ENCODE data around the gene METTL2B. TPM values are rescaled to one million over a fixed set of nuclear protein-coding genes. Genes with fewer than 3 reads are reported as not detected.

The METTL2B gene
- total and polyA plus RNA-seq, 2 donors (not counting 3 experiments of a cell fraction or from before 2014, with no cell fraction given): 15.9 to 30.0 TPM

DNA sequence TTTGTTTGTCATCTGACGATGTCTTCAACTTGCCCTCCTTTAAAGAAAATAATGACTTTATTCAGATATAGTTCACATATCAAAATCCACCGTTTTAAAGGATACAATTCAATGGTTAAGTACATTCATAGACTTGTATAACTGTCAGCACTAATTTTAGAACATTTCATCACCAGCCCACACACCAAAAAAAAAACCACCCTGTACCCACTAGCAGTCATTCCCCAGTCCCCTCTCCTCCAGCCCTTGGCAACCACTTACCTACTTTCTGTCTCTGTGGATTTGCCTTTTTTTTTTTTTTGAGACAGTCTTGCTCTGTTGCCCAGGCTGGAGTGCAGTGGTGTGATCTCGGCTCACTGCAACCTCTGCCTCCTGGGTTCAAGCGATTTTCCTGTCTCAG, 26.1 kb upstream of the METTL2B start:
- no peak for DNase-seq (ENCODE audit: low read depth, low spot score)
- Histone ChIP-seq H3K79me2 (ENCODE audit: control insufficient read depth, insufficient read depth, low read length) (no peaks in the 10 kb centered on the region), H4K20me1 (replicated peaks; ENCODE audit: control insufficient read depth, extremely low read depth, insufficient read depth, low read length) (no peaks in the 10 kb centered on the region), H3K9me3 (replicated peaks; ENCODE audit: control insufficient read depth, insufficient read depth, low read length) (no peaks in the 10 kb centered on the region), H3K4me1 (ENCODE audit: control insufficient read depth, extremely low read depth, insufficient read depth, low read length) (peaks cover 18% of the 10 kb centered on the region), H3K9me1 (replicated peaks; ENCODE audit: control insufficient read depth, extremely low read depth, insufficient read depth, low read length) (no peaks in the 10 kb centered on the region), H2AFZ (ENCODE audit: low read depth, low read length) (no peak overlapping the region), H3K4me3 (replicated peaks in 1 of 3; ENCODE audit: insufficient read depth in 1 of 3, low read depth in 1 of 3, low read length in 3 of 3) (no peak overlapping the region), H3K27ac (ENCODE audit: insufficient read depth, low read depth, low read length) (no peak overlapping the region), H3K4me2 (ENCODE audit: insufficient read depth, low read length) (no peak overlapping the region), H3K36me3 (ENCODE audit: control insufficient read depth in 2 of 2, extremely low read depth in 1 of 2, insufficient read depth in 2 of 2, low read length in 2 of 2) (no peaks in the 10 kb centered on the region), H3K27me3 (ENCODE audit: control insufficient read depth in 2 of 2, insufficient read depth in 2 of 2, low read length in 2 of 2) (peaks cover 5 to 12% of the 10 kb centered on the region in 2 experiments), H3K9ac (replicated peaks; ENCODE audit: extremely low read depth, insufficient read depth, low read length) (no peak overlapping the region)
- dilution Hi-C loops (cut with MboI; ENCODE audit: extremely low pct_ligation_motif_present, low sequenced_read_pairs): no loop called here
- BruUV-seq (replicated peaks): no TSS peak
- ChIA-PET POLR2A (no interaction called here), CTCF (no interaction called here)
- TF ChIP-seq, protein P1, sequence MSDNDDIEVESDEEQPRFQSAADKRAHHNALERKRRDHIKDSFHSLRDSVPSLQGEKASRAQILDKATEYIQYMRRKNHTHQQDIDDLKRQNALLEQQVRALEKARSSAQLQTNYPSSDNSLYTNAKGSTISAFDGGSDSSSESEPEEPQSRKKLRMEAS (IDR thresholded peaks at IDR 0.05; ENCODE audit: insufficient read depth, insufficient read length): no peak
- TF ChIP-seq GATA2 (IDR thresholded peaks at IDR 0.05; ENCODE audit: insufficient read depth, insufficient read length, low read depth, low read length) (no peak), FOS (IDR thresholded peaks at IDR 0.05; ENCODE audit: borderline replicate concordance, insufficient read depth, low read length) (no peak), MYC (IDR thresholded peaks at IDR 0.05; ENCODE audit: low read depth, low read length) (no peak), POLR2AphosphoS5 (IDR thresholded peaks at IDR 0.05; ENCODE audit: insufficient read depth, low read depth, low read length) (no peak), POLR2A (IDR thresholded peaks at IDR 0.05; ENCODE audit: low read depth, low read length) (no peak)
- no peak for FAIRE-seq
- intact Hi-C loops (cut with micrococcal nuclease): no loop called here

DNA sequence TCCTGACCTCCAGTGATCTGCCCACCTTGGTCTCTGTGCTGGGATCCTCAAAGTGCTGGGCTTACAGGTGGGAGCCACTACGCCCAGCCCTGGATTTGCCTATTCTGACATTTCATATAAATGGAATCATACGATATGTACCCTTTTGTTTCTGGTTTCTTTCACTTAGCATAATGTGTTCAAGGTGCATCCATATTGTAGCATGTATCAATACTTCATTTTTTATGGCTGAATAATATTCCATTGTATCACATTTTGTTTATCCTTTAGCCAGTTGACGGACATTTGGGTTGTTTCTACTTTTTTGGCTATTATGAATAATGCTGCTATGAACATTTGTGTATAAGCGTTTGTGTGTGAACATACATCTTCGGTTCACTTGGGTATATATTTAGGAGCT, 25.6 kb upstream of the METTL2B start:
- FAIRE-seq: no peak
- DNase-seq (ENCODE audit: low read depth, low spot score): no peak
- POLR2A ChIA-PET: no interaction called here
- CTCF ChIA-PET: no interaction called here
- H3K9me3 ChIP-seq (replicated peaks; ENCODE audit: control insufficient read depth, insufficient read depth, low read length): no peaks in the 10 kb centered on the region
- H3K27ac ChIP-seq (ENCODE audit: insufficient read depth, low read depth, low read length): no peak overlapping the region
- no peak overlapping the region for H3K9ac ChIP-seq (replicated peaks; ENCODE audit: extremely low read depth, insufficient read depth, low read length)
- no peaks in the 10 kb centered on the region for H4K20me1 ChIP-seq (replicated peaks; ENCODE audit: control insufficient read depth, extremely low read depth, insufficient read depth, low read length)
- no peaks in the 10 kb centered on the region for H3K36me3 ChIP-seq (ENCODE audit: control insufficient read depth in 2 of 2, extremely low read depth in 1 of 2, insufficient read depth in 2 of 2, low read length in 2 of 2)
- no peaks in the 10 kb centered on the region for H3K9me1 ChIP-seq (replicated peaks; ENCODE audit: control insufficient read depth, extremely low read depth, insufficient read depth, low read length)
- no TSS peak for BruUV-seq (replicated peaks)
- H3K79me2 ChIP-seq (ENCODE audit: control insufficient read depth, insufficient read depth, low read length): peaks cover 2% of the 10 kb centered on the region
- no peak overlapping the region for H2AFZ ChIP-seq (ENCODE audit: low read depth, low read length)
- H3K4me1 ChIP-seq (ENCODE audit: control insufficient read depth, extremely low read depth, insufficient read depth, low read length): peaks cover 19% of the 10 kb centered on the region
- intact Hi-C loops (cut with micrococcal nuclease): no loop called here
- TF ChIP-seq GATA2 (IDR thresholded peaks at IDR 0.05; ENCODE audit: insufficient read depth, insufficient read length, low read depth, low read length) (no peak), MYC (IDR thresholded peaks at IDR 0.05; ENCODE audit: low read depth, low read length) (no peak), FOS (IDR thresholded peaks at IDR 0.05; ENCODE audit: borderline replicate concordance, insufficient read depth, low read length) (no peak), EZH2 (IDR thresholded peaks at IDR 0.05; ENCODE audit: borderline replicate concordance, low read depth, low read length, severe bottlenecking) (no peak), JUN (IDR thresholded peaks at IDR 0.05; ENCODE audit: borderline replicate concordance, insufficient read depth, insufficient read length, low read depth) (no peak)
- dilution Hi-C loops (cut with MboI; ENCODE audit: extremely low pct_ligation_motif_present, low sequenced_read_pairs): no loop called here
- no peak overlapping the region for H3K4me2 ChIP-seq (ENCODE audit: insufficient read depth, low read length)
- peaks cover 5 to 12% of the 10 kb centered on the region in 2 experiments for H3K27me3 ChIP-seq (ENCODE audit: control insufficient read depth in 2 of 2, insufficient read depth in 2 of 2, low read length in 2 of 2)
- H3K4me3 ChIP-seq (replicated peaks in 1 of 3; ENCODE audit: insufficient read depth in 1 of 3, low read depth in 1 of 3, low read length in 3 of 3): no peak overlapping the region
